Measurements from ENCODE around the gene BRME1. TPM values are rescaled to one million over a fixed set of nuclear protein-coding genes. Genes with fewer than 3 reads are reported as not detected.
A peak's percentile ranks its signal among the peaks of the same experiment; 100 is the strongest.

The BRME1 gene
- total RNA-seq, 6 donors from 2014 or later, result 0.46 to 4.4 (median 2.1) TPM

GRCh38 chr19:13865571-13866462, 40.1 kb downstream of the BRME1 start:
- peak in 1 of 2 donors; percentile 90 for DNase-seq

GRCh38 chr19:13864667-13865570, 41.0 kb downstream of the BRME1 start:
- TF ChIP-seq POLR2AphosphoS5 (IDR thresholded peaks at IDR 0.05) (no peak), EP300 (IDR thresholded peaks at IDR 0.05) (no peak), POLR2A (IDR thresholded peaks at IDR 0.05) (no peak), CTCF (IDR thresholded peaks at IDR 0.05) (no peak)
- H3K9me3 ChIP-seq, result no peaks in the 10 kb centered on the region
- DNase-seq (peak in 1 of 2 donors; percentile 87), ATAC-seq (ENCODE audit: low FRiP score in 2 of 2) (no peak)
- peaks cover 0 to 13% (median 4%) of the 10 kb centered on the region in 4 donors for H3K27me3 ChIP-seq
- peaks cover 22 to 52% (median 39%) of the 10 kb centered on the region in 4 donors for H3K4me1 ChIP-seq
- H3K36me3 ChIP-seq, result no peaks in the 10 kb centered on the region
- WGBS, 2 donors, result 11 to 60% methylated on average over 1 to 37 of the region's 113 CpGs
- H3K27ac ChIP-seq, result peak overlapping the region; percentile 30 to 71 (median 56)
- peak overlapping the region in 3 of 4 donors; percentile 57 to 79 (median 75) for H3K4me3 ChIP-seq

More at GRCh38 chr19:13865571-13866462, 40.1 kb downstream of the BRME1 start:
- Histone ChIP-seq H3K27me3 (peaks cover 0 to 13% (median 4%) of the 10 kb centered on the region in 4 donors), H3K36me3 (no peaks in the 10 kb centered on the region), H3K4me1 (peaks cover 22 to 48% (median 37%) of the 10 kb centered on the region in 4 donors), H3K27ac (peak overlapping the region; percentile 35 to 71 (median 62)), H3K4me3 (peak overlapping the region; percentile 57 to 79 (median 66)), H3K9me3 (no peaks in the 10 kb centered on the region)
- no peak for TF ChIP-seq CTCF (IDR thresholded peaks at IDR 0.05)
- TF ChIP-seq POLR2A (IDR thresholded peaks at IDR 0.05), result no peak
- TF ChIP-seq EP300 (IDR thresholded peaks at IDR 0.05), result no peak
- no peak for TF ChIP-seq POLR2AphosphoS5 (IDR thresholded peaks at IDR 0.05)
- no peak for ATAC-seq (ENCODE audit: low FRiP score in 2 of 2)
- 3 to 8% methylated on average over 13 to 38 of the region's 82 CpGs for WGBS, 2 donors

GRCh38 chr19:13864046-13864666, 41.8 kb downstream of the BRME1 start:
- Histone ChIP-seq H3K9me3 (no peaks in the 10 kb centered on the region), H3K27me3 (peaks cover 0 to 13% (median 4%) of the 10 kb centered on the region in 4 donors), H3K4me1 (peaks cover 22 to 52% (median 39%) of the 10 kb centered on the region in 4 donors), H3K4me3 (no peak overlapping the region), H3K36me3 (no peaks in the 10 kb centered on the region), H3K27ac (peak overlapping the region in 2 of 4 donors; percentile 64 to 71)
- 28 to 31% methylated on average over 2 to 13 of the region's 13 CpGs for WGBS, 2 donors
- DNase-seq (peak in 1 of 2 donors; percentile 62), ATAC-seq (ENCODE audit: low FRiP score in 2 of 2) (no peak)
- TF ChIP-seq POLR2AphosphoS5 (IDR thresholded peaks at IDR 0.05), result no peak
- no peak for TF ChIP-seq EP300 (IDR thresholded peaks at IDR 0.05)
- TF ChIP-seq CTCF (IDR thresholded peaks at IDR 0.05), result no peak
- no peak for TF ChIP-seq POLR2A (IDR thresholded peaks at IDR 0.05)

GRCh38 chr19:13861714-13862531, 44.0 kb downstream of the BRME1 start:
- 0% methylated on average over 16 to 27 of the region's 27 CpGs for WGBS, 2 donors
- no peaks in the 10 kb centered on the region for H3K36me3 ChIP-seq
- DNase-seq (peak; percentile 96), ATAC-seq (ENCODE audit: low FRiP score in 2 of 2) (peak; percentile 94 to 97)
- TF ChIP-seq CTCF (IDR thresholded peaks at IDR 0.05) (peak; percentile 97 to 99 (median 99)), POLR2A (IDR thresholded peaks at IDR 0.05) (peak in 3 of 4 donors; percentile 28 to 73 (median 49)), EP300 (IDR thresholded peaks at IDR 0.05) (peak in 2 of 4 donors; percentile 63 to 83), POLR2AphosphoS5 (IDR thresholded peaks at IDR 0.05) (peak; percentile 67 to 72)
- no peaks in the 10 kb centered on the region for H3K9me3 ChIP-seq
- H3K27me3 ChIP-seq, result peaks cover 0 to 13% (median 4%) of the 10 kb centered on the region in 4 donors
- peak overlapping the region; percentile 19 to 57 (median 44) for H3K4me3 ChIP-seq
- peak overlapping the region; percentile 93 to 96 (median 94) for H3K27ac ChIP-seq
- peaks cover 22 to 52% (median 39%) of the 10 kb centered on the region in 4 donors for H3K4me1 ChIP-seq

Measured in upper lobe of left lung (tissue), 6 donors.